Stimulated activated CD4-positive, alpha-beta T cell treated with anti-CD3 and anti-CD28 coated beads, Interleukin-4, amount 100 ng/mL, for 4 hours (primary cell): ENCODE measurements around the gene SEMA3E.
"Not testable (repeated sequence)": the region's sequence is repeated elsewhere in the genome, so short reads cannot be mapped to it uniquely, and the experiment has no call there.

ENCODE experiments used
- DNase-seq, 2 experiments: peaks; one replicate each; pipeline ENCODE4 v3.0.0-alpha.2; 2020

SEMA3E gene

GRCh38 chr7:83447681-83448080 lies 201.3 kb downstream of the SEMA3E start:
- DNase-seq = no peak

GRCh38 chr7:83446102-83446669 lies 202.8 kb downstream of the SEMA3E start:
- DNase-seq = no peak

GRCh38 chr7:83442911-83443310 lies 206.0 kb downstream of the SEMA3E start:
- no peak for DNase-seq

- no peak for DNase-seq
Measured at GRCh38 chr7:83439026-83439425, 209.9 kb downstream of the SEMA3E start.

- DNase-seq = not testable (repeated sequence)
Measured at GRCh38 chr7:83430289-83430688, 218.7 kb downstream of the SEMA3E start.

- no peak for DNase-seq
Measured at GRCh38 chr7:83429493-83429892, 219.4 kb downstream of the SEMA3E start.

- DNase-seq = no peak
Measured at GRCh38 chr7:83427884-83428283, 221.1 kb downstream of the SEMA3E start.

GRCh38 chr7:83426325-83426724 lies 222.6 kb downstream of the SEMA3E start:
- DNase-seq = no peak

GRCh38 chr7:83419013-83419412 lies 229.9 kb downstream of the SEMA3E start:
- DNase-seq = no peak

- DNase-seq = no peak
Measured at GRCh38 chr7:83415840-83416239, 233.1 kb downstream of the SEMA3E start.

GRCh38 chr7:83414947-83415346 lies 234.0 kb downstream of the SEMA3E start:
- no peak for DNase-seq

- DNase-seq = no peak
Measured at GRCh38 chr7:83413831-83414230, 235.1 kb downstream of the SEMA3E start.

GRCh38 chr7:83413424-83413823 lies 235.5 kb downstream of the SEMA3E start:
- no peak for DNase-seq

- DNase-seq = no peak
Measured at GRCh38 chr7:83410989-83411591, 237.8 kb downstream of the SEMA3E start.

GRCh38 chr7:83394776-83395175 lies 254.2 kb downstream of the SEMA3E start:
- DNase-seq = no peak

GRCh38 chr7:83388436-83388835 lies 260.5 kb downstream of the SEMA3E start:
- DNase-seq = no peak

- no peak for DNase-seq
Measured at GRCh38 chr7:83366629-83367028, 282.3 kb downstream of the SEMA3E start.

GRCh38 chr7:83365746-83366145 lies 283.2 kb downstream of the SEMA3E start:
- DNase-seq = no peak

GRCh38 chr7:83362871-83363550 lies 285.9 kb downstream of the SEMA3E start:
- no peak for DNase-seq

- no peak for DNase-seq
Measured at GRCh38 chr7:83359108-83359507, 289.8 kb downstream of the SEMA3E start.

GRCh38 chr7:83355143-83355542 lies 293.8 kb downstream of the SEMA3E start:
- DNase-seq = no peak

- no peak for DNase-seq
Measured at GRCh38 chr7:83347945-83348444, 300.9 kb downstream of the SEMA3E start.

- no peak for DNase-seq
Measured at GRCh38 chr7:83339907-83340306, 309.0 kb downstream of the SEMA3E start.

- no peak for DNase-seq
Measured at GRCh38 chr7:83338277-83338950, 310.5 kb downstream of the SEMA3E start.
